Fibroblast of lung (primary cell): ENCODE results near the gene FGF9. TPM values are rescaled to one million over a fixed set of nuclear protein-coding genes. Genes with fewer than 3 reads are reported as not detected.

Source experiments
- DNase-seq, 2 donors: peaks; one replicate each; pipeline versions ENCODE4 v3.0.0 to v3.0.0-alpha.2; 2010; ENCODE audit warnings: low read depth in 2 of 2
- H2AFZ ChIP-seq: 2 replicates; pipeline ENCODE4 v1.5.1; 2012; ENCODE audit warnings: low read length, control low read depth, inconsistent platforms
- H3K27ac ChIP-seq: 2 replicates; pipeline ENCODE4 v1.5.1; 2011; ENCODE audit warnings: low read length, control low read depth; ENCODE audit not compliant: insufficient read depth
- H3K27me3 ChIP-seq: 2 replicates; pipeline ENCODE4 v1.5.1; 2011; ENCODE audit warnings: mild to moderate bottlenecking, low read length; ENCODE audit not compliant: control insufficient read depth, insufficient read depth
- H3K36me3 ChIP-seq: 2 replicates; pipeline ENCODE4 v1.5.1; 2011; ENCODE audit warnings: low read length; ENCODE audit not compliant: control insufficient read depth, insufficient read depth
- H3K4me1 ChIP-seq: 2 replicates; pipeline ENCODE4 v1.5.1; 2011; ENCODE audit warnings: low read length; ENCODE audit not compliant: control insufficient read depth, insufficient read depth; ENCODE audit errors: extremely low read depth
- H3K4me2 ChIP-seq: 2 replicates; pipeline ENCODE4 v1.5.1; 2011; ENCODE audit warnings: low read length, control low read depth; ENCODE audit not compliant: insufficient read depth; ENCODE audit errors: extremely low read depth
- H3K4me3 ChIP-seq, 4 experiments: fragments of 200-600 bp in 1 of 4; sonication (generic) in 1 of 4; replicated peaks in 1 of 4; 2 replicates each; pipeline ENCODE4 v1.5.1; 2011 to 2016; ENCODE audit warnings: low read length in 4 of 4, low read depth in 3 of 4, mild to moderate bottlenecking in 3 of 4, control low read depth in 2 of 4, inconsistent platforms in 1 of 4, mixed read lengths in 1 of 4; ENCODE audit not compliant: insufficient read depth in 1 of 4; ENCODE audit errors: control extremely low read depth in 1 of 4
- H3K79me2 ChIP-seq: 2 replicates; pipeline ENCODE4 v1.5.1; 2012; ENCODE audit warnings: mild to moderate bottlenecking, low read length, inconsistent platforms; ENCODE audit not compliant: control insufficient read depth, insufficient read depth
- H3K9ac ChIP-seq: 2 replicates; pipeline ENCODE4 v1.5.1; 2011; ENCODE audit warnings: mild to moderate bottlenecking, low read length, control low read depth; ENCODE audit not compliant: insufficient read depth
- H3K9me3 ChIP-seq: 2 replicates; pipeline ENCODE4 v1.5.1; 2012; ENCODE audit warnings: low read depth, low read length; ENCODE audit not compliant: control insufficient read depth, insufficient read depth
- H4K20me1 ChIP-seq: 2 replicates; pipeline ENCODE4 v1.5.1; 2011; ENCODE audit warnings: low read length; ENCODE audit not compliant: control insufficient read depth, insufficient read depth; ENCODE audit errors: extremely low read depth
- CTCF ChIP-seq, 2 donors: IDR thresholded peaks in 1 of 2; conservative IDR thresholded peaks in 1 of 2; 1 replicate in 1 of 2; 2 replicates in 1 of 2; pipeline ENCODE4 v1.5.1; 2011 to 2012; ENCODE audit warnings: low read length in 2 of 2, control low read depth in 1 of 2, inconsistent platforms in 1 of 2, low read depth in 1 of 2, mild to moderate bottlenecking in 1 of 2
- EZH2 ChIP-seq: IDR thresholded peaks from 2 replicates; pipeline ENCODE4 v1.5.1; 2012; ENCODE audit warnings: low read length, control low read depth, mild to moderate bottlenecking; ENCODE audit errors: missing control alignments
- polyA plus RNA-seq, 2 donors: library from polyadenylated mRNA; depleted of rRNA in 1 of 2; stranded (reverse) in 1 of 2; unstranded in 1 of 2; fragments of >200 nt; gene quantifications; 2 replicates each; pipeline ENCODE4 v1.2.1, GENCODE V29; 2011 to 2012; ENCODE audit warnings: missing spikeins in 1 of 2
- total RNA-seq: library from RNA; depleted of rRNA; stranded (reverse); fragments of >200 nt; gene quantifications from 2 replicates; pipeline ENCODE4 v1.2.1, GENCODE V29; 2014

The FGF9 gene
- total and polyA plus RNA-seq, 2 donors (not counting 1 experiment from before 2014, with no cell fraction given) = 0.06 to 0.33 TPM

GRCh38 chr13:21638319-21639282, 32.3 kb upstream of the FGF9 start:
- no peak overlapping the region for H3K4me2 ChIP-seq
- H3K4me3 ChIP-seq = no peak overlapping the region
- H3K9me3 ChIP-seq = no peaks in the 10 kb centered on the region
- H3K4me1 ChIP-seq = no peaks in the 10 kb centered on the region
- H3K36me3 ChIP-seq = no peaks in the 10 kb centered on the region
- no peaks in the 10 kb centered on the region for H4K20me1 ChIP-seq
- DNase-seq = peak in 1 of 2 donors; percentile 36
- no peak overlapping the region for H3K27ac ChIP-seq
- no peak overlapping the region for H3K9ac ChIP-seq
- no peaks in the 10 kb centered on the region for H3K27me3 ChIP-seq
- TF ChIP-seq EZH2 (no peak), CTCF (conservative IDR thresholded peaks at IDR 0.05 in 1 of 2, IDR thresholded peaks at IDR 0.05 in 1 of 2; ENCODE audit: low read depth in 1 of 2, low read length in 2 of 2) (peak; percentile 59 to 63)
- H3K79me2 ChIP-seq = no peaks in the 10 kb centered on the region
- H2AFZ ChIP-seq = no peak overlapping the region

GRCh38 chr13:21639561-21639960, 31.3 kb upstream of the FGF9 start:
- no peaks in the 10 kb centered on the region for H3K9me3 ChIP-seq
- no peak overlapping the region for H2AFZ ChIP-seq
- no peaks in the 10 kb centered on the region for H4K20me1 ChIP-seq
- H3K4me3 ChIP-seq = no peak overlapping the region
- H3K79me2 ChIP-seq = no peaks in the 10 kb centered on the region
- no peaks in the 10 kb centered on the region for H3K27me3 ChIP-seq
- TF ChIP-seq CTCF (conservative IDR thresholded peaks at IDR 0.05 in 1 of 2, IDR thresholded peaks at IDR 0.05 in 1 of 2; ENCODE audit: low read depth in 1 of 2, low read length in 2 of 2) = no peak
- no peak for TF ChIP-seq EZH2
- H3K4me1 ChIP-seq = no peaks in the 10 kb centered on the region
- no peak overlapping the region for H3K27ac ChIP-seq
- no peaks in the 10 kb centered on the region for H3K36me3 ChIP-seq
- no peak overlapping the region for H3K9ac ChIP-seq
- DNase-seq = no peak
- H3K4me2 ChIP-seq = no peak overlapping the region

- TF ChIP-seq EZH2 (no peak), CTCF (conservative IDR thresholded peaks at IDR 0.05 in 1 of 2, IDR thresholded peaks at IDR 0.05 in 1 of 2; ENCODE audit: low read depth in 1 of 2, low read length in 2 of 2) (no peak)
- no peaks in the 10 kb centered on the region for H4K20me1 ChIP-seq
- H3K27ac ChIP-seq = no peak overlapping the region
- no peaks in the 10 kb centered on the region for H3K36me3 ChIP-seq
- H3K9ac ChIP-seq = no peak overlapping the region
- no peaks in the 10 kb centered on the region for H3K4me1 ChIP-seq
- H3K4me2 ChIP-seq = no peak overlapping the region
- H3K9me3 ChIP-seq = no peaks in the 10 kb centered on the region
- no peak for DNase-seq
- no peak overlapping the region for H2AFZ ChIP-seq
- H3K79me2 ChIP-seq = no peaks in the 10 kb centered on the region
- H3K4me3 ChIP-seq = no peak overlapping the region
- no peaks in the 10 kb centered on the region for H3K27me3 ChIP-seq
Observed at GRCh38 chr13:21641629-21642028, 29.2 kb upstream of the FGF9 start.
